A549 (cell line): Measurements from ENCODE around the gene C1R. TPM values are rescaled to one million over a fixed set of nuclear protein-coding genes. Genes with fewer than 3 reads are reported as not detected.

Experiments
- ATAC-seq, 2 experiments: fragments of 200-7000 bp in 1 of 2; fragments of >200 bp in 1 of 2; cut with Nextera tagmentation in 1 of 2; cut with Tn5 transposase in 1 of 2; 3 replicates each; pipeline versions ENCODE4 v1.8.0 to v1.9.1; 2018 to 2020; ENCODE audit warnings: mild to moderate bottlenecking in 1 of 2, moderate library complexity in 1 of 2
- CTCF ChIA-PET: fragments of 300-600 bp; sonication (Branson Sonifier 250); formaldehyde crosslinking; extraction: SDS; loops from one replicate; lab custom pipeline; 2021; ENCODE audit warnings: antibody characterized with exemption, inconsistent platforms; lab: Yijun Ruan, JAX
- POLR2A ChIA-PET: fragments of 350-600 bp; formaldehyde crosslinking; extraction: SDS; loops from one replicate; lab custom pipeline; 2021; ENCODE audit warnings: antibody characterized with exemption, inconsistent platforms; lab: Yijun Ruan, JAX
- DNase-seq, 2 experiments: peaks; one replicate each; pipeline versions ENCODE4 v3.0.0 to v3.0.0-alpha.2; 2011 to 2016; ENCODE audit warnings: low read depth in 1 of 2, low spot score in 1 of 2
- FAIRE-seq: peaks from 2 replicates; lab custom pipeline; 2011; peaks lifted over from hg19 to GRCh38; lab: Jason Lieb, UNC
- H3K27ac ChIP-seq, 2 experiments: fragments of >200 bp; sonication (Bioruptor Twin); formaldehyde crosslinking; 3 replicates each; pipeline ENCODE4 v1.5.1; 2016 to 2017
- H3K4me1 ChIP-seq: fragments of >200 bp; sonication (Bioruptor Twin); formaldehyde crosslinking; 3 replicates; pipeline ENCODE4 v1.6.1; 2016
- H3K4me2 ChIP-seq: fragments of >200 bp; sonication (Bioruptor Twin); formaldehyde crosslinking; 3 replicates; pipeline ENCODE4 v1.6.1; 2016
- H3K4me3 ChIP-seq: fragments of >200 bp; sonication (Bioruptor Twin); formaldehyde crosslinking; 3 replicates; pipeline ENCODE4 v1.5.1; 2016
- H3K9me3 ChIP-seq: fragments of >200 bp; sonication (Bioruptor Twin); formaldehyde crosslinking; 3 replicates; pipeline ENCODE4 v1.6.1; 2016
- CBX2 ChIP-seq: fragments of 200-600 bp; sonication (generic); IDR thresholded peaks from 2 replicates; pipeline ENCODE4 v1.6.1; 2016; ENCODE audit warnings: low read depth, mild to moderate bottlenecking, borderline replicate concordance
- CBX8 ChIP-seq: fragments of 200-600 bp; sonication (generic); IDR thresholded peaks from 2 replicates; pipeline ENCODE4 v1.6.1; 2016
- CHD2 ChIP-seq: fragments of 150-350 bp; IDR thresholded peaks from 2 replicates; pipeline ENCODE4 v1.6.1; 2014; ENCODE audit warnings: low read length; ENCODE audit not compliant: partially characterized antibody
- CHD4 ChIP-seq: fragments of 200-600 bp; sonication (generic); IDR thresholded peaks from 2 replicates; pipeline ENCODE4 v1.6.1; 2016; ENCODE audit warnings: antibody characterized with exemption, mild to moderate bottlenecking, borderline replicate concordance
- E2F6 ChIP-seq: IDR thresholded peaks from 2 replicates; pipeline ENCODE4 v1.6.1; 2012; ENCODE audit warnings: low read depth, borderline replicate concordance
- ELK1 ChIP-seq: fragments of 150-350 bp; IDR thresholded peaks from 2 replicates; pipeline ENCODE4 v1.6.1; 2014; ENCODE audit warnings: low read depth, mild to moderate bottlenecking, low read length
- EP300 ChIP-seq, 2 experiments: fragments of >200 bp; sonication (Bioruptor Twin); formaldehyde crosslinking; IDR thresholded peaks; 2 replicates in 1 of 2; 3 replicates in 1 of 2; pipeline ENCODE4 v1.6.1; 2016 to 2017
- ESRRA ChIP-seq: fragments of 150-350 bp; IDR thresholded peaks from 2 replicates; pipeline ENCODE4 v1.6.1; 2014; ENCODE audit warnings: mild to moderate bottlenecking, low read length, borderline replicate concordance
- FOSB ChIP-seq: fragments of 250-450 bp; sonication (Bioruptor Pico); IDR thresholded peaks from 2 replicates; pipeline ENCODE4 v1.5.0; 2020; ENCODE audit warnings: mild to moderate bottlenecking, moderate library complexity
- FOXS1 ChIP-seq: fragments of 250-450 bp; sonication (Bioruptor Pico); IDR thresholded peaks from 2 replicates; pipeline ENCODE4 v1.5.0; 2020; ENCODE audit warnings: mild to moderate bottlenecking, moderate library complexity
- GATA3 ChIP-seq: IDR thresholded peaks from 2 replicates; pipeline ENCODE4 v1.6.1; 2012; ENCODE audit warnings: borderline replicate concordance
- HEYL ChIP-seq: fragments of 250-450 bp; sonication (Bioruptor Pico); IDR thresholded peaks from 2 replicates; pipeline ENCODE4 v1.8.0; 2021; ENCODE audit warnings: mild to moderate bottlenecking, moderate library complexity
- HOXA7 ChIP-seq: fragments of 250-450 bp; sonication (Bioruptor Pico); IDR thresholded peaks from 2 replicates; pipeline ENCODE4 v1.5.0; 2020; ENCODE audit warnings: mild to moderate bottlenecking, moderate library complexity
- HOXB13 ChIP-seq: fragments of 250-450 bp; sonication (Bioruptor Pico); IDR thresholded peaks from 2 replicates; pipeline ENCODE4 v1.5.0; 2020; ENCODE audit warnings: low read depth, mild to moderate bottlenecking, moderate library complexity
- HOXB5 ChIP-seq: fragments of 250-450 bp; sonication (Bioruptor Pico); IDR thresholded peaks from 2 replicates; pipeline ENCODE4 v1.5.0; 2020; ENCODE audit warnings: mild to moderate bottlenecking, moderate library complexity
- JUNB ChIP-seq: fragments of >200 bp; sonication (Bioruptor Twin); formaldehyde crosslinking; IDR thresholded peaks from 2 replicates; pipeline ENCODE4 v1.6.1; 2016
- MAFK ChIP-seq: fragments of 450-650 bp; IDR thresholded peaks from 2 replicates; pipeline ENCODE4 v1.6.1; 2014; ENCODE audit not compliant: partially characterized antibody
- MAZ ChIP-seq: fragments of 150-350 bp; IDR thresholded peaks from 2 replicates; pipeline ENCODE4 v1.6.1; 2014; ENCODE audit warnings: antibody characterized with exemption, low read depth, low read length, borderline replicate concordance
- MYC ChIP-seq: IDR thresholded peaks from 2 replicates; pipeline ENCODE4 v1.6.1; 2012; ENCODE audit warnings: mild to moderate bottlenecking, inconsistent platforms, low read length, improper control_type of control experiment, borderline replicate concordance
- PBX3 ChIP-seq: IDR thresholded peaks from 2 replicates; pipeline ENCODE4 v1.6.1; 2012
- POLR2A ChIP-seq: IDR thresholded peaks from 2 replicates; pipeline ENCODE4 v1.6.1; 2012; ENCODE audit warnings: mild to moderate bottlenecking, low read length
- POLR2AphosphoS2 ChIP-seq: conservative IDR thresholded peaks from 2 replicates; pipeline ENCODE4 v1.6.1; 2012; ENCODE audit warnings: low read length, improper control_type of control experiment, inconsistent platforms
- RAD21 ChIP-seq, 2 experiments: fragments of >200 bp in 1 of 2; sonication (Bioruptor Twin) in 1 of 2; formaldehyde crosslinking in 1 of 2; IDR thresholded peaks in 1 of 2; conservative IDR thresholded peaks in 1 of 2; 2 replicates in 1 of 2; 3 replicates in 1 of 2; pipeline ENCODE4 v1.6.1; 2012 to 2018; ENCODE audit warnings: inconsistent platforms in 1 of 2
- RFX5 ChIP-seq: fragments of 450-650 bp; IDR thresholded peaks from 2 replicates; pipeline ENCODE4 v1.7.1; 2014; ENCODE audit warnings: antibody characterized with exemption, mild to moderate bottlenecking, moderate library complexity
- SMC3 ChIP-seq: fragments of >200 bp; sonication (Bioruptor Twin); formaldehyde crosslinking; IDR thresholded peaks from 3 replicates; pipeline ENCODE4 v1.6.1; 2018; ENCODE audit warnings: inconsistent platforms
- TFCP2L1 ChIP-seq: fragments of 250-450 bp; sonication (Bioruptor Pico); IDR thresholded peaks from 2 replicates; pipeline ENCODE4 v1.5.0; 2021; ENCODE audit warnings: mild to moderate bottlenecking
- USF2 ChIP-seq: fragments of 450-650 bp; IDR thresholded peaks from 2 replicates; pipeline ENCODE4 v1.6.1; 2014; ENCODE audit warnings: antibody characterized with exemption
- ZFP36 ChIP-seq: fragments of 450-650 bp; IDR thresholded peaks from 2 replicates; pipeline ENCODE4 v1.6.1; 2014; ENCODE audit warnings: borderline replicate concordance; ENCODE audit not compliant: partially characterized antibody
- WGBS: methylation state at CpG from one replicate; pipeline ENCODE4 v1.1.6; 2017; ENCODE audit errors: missing lambda C conversion rate; 5-methylcytosine and 5-hydroxymethylcytosine counted together
- polyA plus RNA-seq, 4 experiments: library from polyadenylated mRNA; depleted of rRNA in 3 of 4; stranded (reverse); fragments of >200 nt; fragmentation: RNase III in 1 of 4; extraction: RNeasy Plus Mini Kit Qiagen cat#74134 plus additional on column Dnase treatment in 1 of 4; gene quantifications; 2 replicates in 3 of 4; 3 replicates in 1 of 4; pipeline ENCODE4 v1.2.3, GENCODE V29; 2011 to 2017

Gene C1R
- polyA plus RNA-seq, 2 of the 4 experiments (the other 2 are of a cell fraction) = 31.4 to 36.0 TPM

- Histone ChIP-seq H3K4me3 (no peak overlapping the region), H3K9me3 (no peaks in the 10 kb centered on the region), H3K27ac (no peak overlapping the region), H3K4me2 (no peak overlapping the region), H3K4me1 (peaks cover 26% of the 10 kb centered on the region)
- FAIRE-seq (no peak), ATAC-seq (no peak), DNase-seq (no peak)
- 87% methylated on average over 4 of the region's 4 CpGs for WGBS
- CTCF ChIA-PET = interaction anchor here (1.2 to 8.4 kb wide), 16 partner anchors 10 to 167 kb away, joined by 3 to 309 read pairs (median 12); partner anchors contain the start of genes C12orf57, C1R, C1S and LPCAT3
- POLR2A ChIA-PET = interaction anchor here (1.8 kb wide), 2 partner anchors 52 to 168 kb away, joined by 5 to 10 read pairs; partner anchors contain the start of genes C12orf57, C1S and RNU7-1
- TF ChIP-seq POLR2A (no peak), MYC (no peak), HOXB13 (CRISPR knock-in tag) (no peak), PBX3 (no peak), GATA3 (no peak), ESRRA (no peak), TFCP2L1 (CRISPR knock-in tag) (no peak), FOSB (CRISPR knock-in tag) (no peak), ZFP36 (no peak), EP300 (IDR thresholded peaks at IDR 0.05) (no peak), CBX8 (no peak), SMC3 (no peak), CHD2 (no peak), CBX2 (no peak), CHD4 (no peak), JUNB (no peak)
These were observed 19.8 kb upstream of the C1R start for GRCh38 chr12:7112041-7112440.

GRCh38 chr12:7110661-7111060 is 18.4 kb upstream of the C1R start:
- FAIRE-seq (no peak), ATAC-seq (no peak), DNase-seq (no peak)
- peaks cover 30% of the 10 kb centered on the region for H3K4me1 ChIP-seq
- peaks cover 13% of the 10 kb centered on the region for H3K9me3 ChIP-seq
- H3K4me2 ChIP-seq = 0 out of 3 replicates have a peak overlapping the region, but pooled peaks have one; percentile 94
- TF ChIP-seq HEYL (CRISPR knock-in tag) (no peak), ELK1 (no peak), RFX5 (no peak), USF2 (no peak), EP300 (IDR thresholded peaks at IDR 0.05) (no peak), FOXS1 (CRISPR knock-in tag) (no peak), MAFK (no peak), E2F6 (no peak), FOSB (CRISPR knock-in tag) (no peak), HOXA7 (no peak), PBX3 (no peak), RAD21 (conservative IDR thresholded peaks at IDR 0.05 in 1 of 2, IDR thresholded peaks at IDR 0.05 in 1 of 2) (no peak), POLR2A (no peak), POLR2AphosphoS2 (no peak), MAZ (no peak), HOXB5 (CRISPR knock-in tag) (no peak), SMC3 (no peak)
- H3K27ac ChIP-seq = peak overlapping the region in 1 of 2 experiments; percentile 97; a peak in 3 of 6 replicates
- 94% methylated on average over 5 of the region's 5 CpGs for WGBS
- no peak overlapping the region for H3K4me3 ChIP-seq
- CTCF ChIA-PET = interaction anchor here (0.8 to 8.4 kb wide), 17 partner anchors 8 to 238 kb away, joined by 3 to 309 read pairs (median 17); partner anchors contain the start of genes C12orf57, C1R, C1S and LPCAT3
- POLR2A ChIA-PET = no interaction called here
